Measurements from ENCODE around the gene FBXL19. TPM values are rescaled to one million over a fixed set of nuclear protein-coding genes. Genes with fewer than 3 reads are reported as not detected.

Gene FBXL19
- total RNA-seq, 2 donors from 2014 or later = 8.6 to 21.1 TPM

GRCh38 chr16:30914830-30915229 is 8.5 kb upstream of the FBXL19 start:
- no peaks in the 10 kb centered on the region for H3K4me1 ChIP-seq

DNA sequence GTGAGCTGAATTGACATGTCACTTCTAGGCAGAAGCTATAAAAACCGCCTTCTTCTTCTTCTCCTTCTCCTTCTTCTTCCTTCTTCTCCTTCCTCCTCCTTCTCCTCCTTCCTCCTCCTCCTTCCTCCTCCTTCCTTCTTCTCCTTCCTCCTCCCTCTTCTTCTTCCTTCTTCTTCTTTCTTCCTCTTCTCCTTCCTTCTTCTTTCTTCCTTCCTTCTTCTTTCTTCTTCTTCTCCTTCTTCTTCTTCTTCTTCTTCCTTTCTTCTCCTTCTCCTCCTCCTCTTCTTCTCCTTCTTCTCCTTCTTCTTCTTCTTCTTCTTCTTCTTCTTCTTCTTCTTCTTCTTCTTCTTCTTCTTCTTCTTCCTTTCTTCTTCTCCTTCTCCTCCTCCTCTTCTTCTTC is 4.8 kb upstream of the FBXL19 start:
- intact Hi-C loops (cut with DNase I) = no loop called here
- Histone ChIP-seq H3K36me3 (replicated peaks in 1 of 2; ENCODE audit: insufficient read depth in 1 of 2, low read depth in 2 of 2) (no peaks in the 10 kb centered on the region), H3K27me3 (no peaks in the 10 kb centered on the region), H3K27ac (no peak overlapping the region), H3K4me1 (peaks cover 6% of the 10 kb centered on the region), H3K4me3 (no peak overlapping the region), H3K9me3 (no peaks in the 10 kb centered on the region)
- ATAC-seq = no peak
- 77 to 100% methylated on average over 1 of the region's 1 CpG for WGBS, 2 donors
- TF ChIP-seq POLR2A (IDR thresholded peaks at IDR 0.05) (no peak), CTCF (IDR thresholded peaks at IDR 0.05) (no peak)
- no peak for DNase-seq

More at GRCh38 chr16:30914830-30915229, 8.5 kb upstream of the FBXL19 start:
- ATAC-seq = no peak
- DNase-seq = no peak
- Histone ChIP-seq H3K4me3 (no peak overlapping the region), H3K9me3 (no peaks in the 10 kb centered on the region), H3K36me3 (replicated peaks in 1 of 2; ENCODE audit: insufficient read depth in 1 of 2, low read depth in 2 of 2) (no peaks in the 10 kb centered on the region), H3K27me3 (no peaks in the 10 kb centered on the region), H3K27ac (no peak overlapping the region)
- 75 to 83% methylated on average over 2 to 3 of the region's 3 CpGs for WGBS, 2 donors
- TF ChIP-seq CTCF (IDR thresholded peaks at IDR 0.05) (no peak), POLR2A (IDR thresholded peaks at IDR 0.05) (no peak)
- intact Hi-C loops (cut with DNase I) = no loop called here

DNA sequence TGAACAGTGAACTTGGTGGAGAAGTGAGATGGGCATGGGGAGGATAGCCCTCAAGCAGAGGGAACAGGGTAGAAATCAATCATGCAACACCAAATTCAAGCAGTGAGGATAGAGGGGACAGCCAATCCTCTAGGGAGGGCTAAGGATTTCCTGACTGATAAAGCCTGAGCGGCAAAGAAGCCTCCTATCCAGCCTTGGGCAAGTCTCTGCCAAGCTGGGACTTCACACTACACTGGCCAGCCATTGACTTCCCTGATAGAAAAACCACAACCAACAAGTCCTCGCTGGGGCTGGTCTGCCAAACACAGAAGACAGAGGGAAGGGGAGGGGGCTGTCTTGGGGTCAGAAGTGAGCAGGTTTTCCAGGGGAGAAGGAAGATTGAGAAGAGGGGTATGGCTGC is 2.5 kb upstream of the FBXL19 start:
- H3K27ac ChIP-seq = peak overlapping the region in 1 of 4 donors; percentile 77
- no peaks in the 10 kb centered on the region for H3K27me3 ChIP-seq
- peaks cover 20% of the 10 kb centered on the region for H3K4me1 ChIP-seq
- no peak for ATAC-seq
- H3K4me3 ChIP-seq = no peak overlapping the region
- H3K9me3 ChIP-seq = no peaks in the 10 kb centered on the region
- TF ChIP-seq POLR2A (IDR thresholded peaks at IDR 0.05) (no peak), CTCF (IDR thresholded peaks at IDR 0.05) (no peak)
- intact Hi-C loops (cut with DNase I) = no loop called here
- no peaks in the 10 kb centered on the region for H3K36me3 ChIP-seq (replicated peaks in 1 of 2; ENCODE audit: insufficient read depth in 1 of 2, low read depth in 2 of 2)
- DNase-seq = no peak
- 61 to 68% methylated on average over 2 of the region's 2 CpGs for WGBS, 2 donors

- no peaks in the 10 kb centered on the region for H3K36me3 ChIP-seq (replicated peaks in 1 of 2; ENCODE audit: insufficient read depth in 1 of 2, low read depth in 2 of 2)
- DNase-seq (no peak), ATAC-seq (no peak)
- H3K27me3 ChIP-seq = no peaks in the 10 kb centered on the region
- TF ChIP-seq CTCF (IDR thresholded peaks at IDR 0.05) = no peak
- no peak for TF ChIP-seq POLR2A (IDR thresholded peaks at IDR 0.05)
- intact Hi-C loops (cut with DNase I) = no loop called here
- 19 to 22% methylated on average over 6 of the region's 6 CpGs for WGBS, 2 donors
- H3K4me3 ChIP-seq = no peak overlapping the region
- no peaks in the 10 kb centered on the region for H3K9me3 ChIP-seq
- H3K4me1 ChIP-seq = peaks cover 20% of the 10 kb centered on the region
- H3K27ac ChIP-seq = peak overlapping the region; percentile 77 to 96 (median 86)
These were observed 2.0 kb upstream of the FBXL19 start for GRCh38 chr16:30921459-30921747.

- peak; percentile 66 to 97 (median 93) for TF ChIP-seq CTCF (IDR thresholded peaks at IDR 0.05)
- peak in 2 of 3 donors; percentile 32 to 40 for TF ChIP-seq POLR2A (IDR thresholded peaks at IDR 0.05)
- peaks cover 20% of the 10 kb centered on the region for H3K4me1 ChIP-seq
- intact Hi-C loops (cut with DNase I) = no loop called here
- ATAC-seq = peak; percentile 16
- peak overlapping the region; percentile 77 to 96 (median 86) for H3K27ac ChIP-seq
- peak; percentile 90 to 93 (median 92) for DNase-seq
- WGBS, 2 donors = 0% methylated on average over 31 to 37 of the region's 37 CpGs
- H3K9me3 ChIP-seq = no peaks in the 10 kb centered on the region
- H3K36me3 ChIP-seq (replicated peaks in 1 of 2; ENCODE audit: insufficient read depth in 1 of 2, low read depth in 2 of 2) = no peaks in the 10 kb centered on the region
- H3K4me3 ChIP-seq = peak overlapping the region; percentile 25 to 35
- H3K27me3 ChIP-seq = no peaks in the 10 kb centered on the region
These were observed 1.5 kb upstream of the FBXL19 start for GRCh38 chr16:30921748-30922419.

Measured in body of pancreas (tissue), 4 donors.